GM18858 (cell line): ENCODE results near the gene GRIN2D.

Experiments used
- ATAC-seq: cut with Tn5 transposase; IDR thresholded peaks from one replicate; pipeline ENCODE4 v1.9.1; 2021; ENCODE audit not compliant: unreplicated experiment

Gene GRIN2D

GRCh38 chr19:48441360-48442050 is 48.0 kb downstream of the GRIN2D start:
- ATAC-seq, result no peak

DNA sequence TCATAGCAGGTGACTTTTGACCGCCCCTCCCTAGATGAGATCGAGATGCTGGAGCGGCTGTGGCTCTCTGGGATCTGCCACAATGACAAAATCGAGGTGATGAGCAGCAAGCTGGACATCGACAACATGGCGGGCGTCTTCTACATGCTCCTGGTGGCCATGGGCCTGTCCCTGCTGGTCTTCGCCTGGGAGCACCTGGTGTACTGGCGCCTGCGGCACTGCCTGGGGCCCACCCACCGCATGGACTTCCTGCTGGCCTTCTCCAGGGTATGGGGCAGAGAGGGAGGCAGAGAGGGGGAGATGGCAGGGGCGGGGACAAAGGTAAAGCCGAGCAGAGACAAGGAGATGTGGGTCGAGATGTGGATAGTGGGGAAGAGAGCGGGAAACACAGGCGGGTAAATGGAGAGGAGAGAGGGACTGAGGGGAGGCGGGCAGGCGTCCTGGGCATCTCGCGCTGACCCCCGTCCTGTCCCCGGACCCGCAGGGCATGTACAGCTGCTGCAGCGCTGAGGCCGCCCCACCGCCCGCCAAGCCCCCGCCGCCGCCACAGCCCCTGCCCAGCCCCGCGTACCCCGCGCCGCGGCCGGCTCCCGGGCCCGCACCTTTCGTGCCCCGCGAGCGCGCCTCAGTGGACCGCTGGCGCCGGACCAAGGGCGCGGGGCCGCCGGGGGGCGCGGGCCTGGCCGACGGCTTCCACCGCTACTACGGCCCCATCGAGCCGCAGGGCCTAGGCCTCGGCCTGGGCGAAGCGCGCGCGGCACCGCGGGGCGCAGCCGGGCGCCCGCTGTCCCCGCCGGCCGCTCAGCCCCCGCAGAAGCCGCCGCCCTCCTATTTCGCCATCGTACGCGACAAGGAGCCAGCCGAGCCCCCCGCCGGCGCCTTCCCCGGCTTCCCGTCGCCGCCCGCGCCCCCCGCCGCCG is 48.9 kb downstream of the GRIN2D start:
- ATAC-seq, result no peak

DNA sequence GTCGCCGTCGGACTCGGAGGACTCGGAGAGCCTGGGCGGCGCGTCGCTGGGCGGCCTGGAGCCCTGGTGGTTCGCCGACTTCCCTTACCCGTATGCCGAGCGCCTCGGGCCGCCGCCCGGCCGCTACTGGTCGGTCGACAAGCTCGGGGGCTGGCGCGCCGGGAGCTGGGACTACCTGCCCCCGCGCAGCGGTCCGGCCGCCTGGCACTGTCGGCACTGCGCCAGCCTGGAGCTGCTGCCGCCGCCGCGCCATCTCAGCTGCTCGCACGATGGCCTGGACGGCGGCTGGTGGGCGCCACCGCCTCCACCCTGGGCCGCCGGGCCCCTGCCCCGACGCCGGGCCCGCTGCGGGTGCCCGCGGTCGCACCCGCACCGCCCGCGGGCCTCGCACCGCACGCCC is 49.8 kb downstream of the GRIN2D start:
- no peak for ATAC-seq
